Measurements from ENCODE around the gene CDYL2.

DNA sequence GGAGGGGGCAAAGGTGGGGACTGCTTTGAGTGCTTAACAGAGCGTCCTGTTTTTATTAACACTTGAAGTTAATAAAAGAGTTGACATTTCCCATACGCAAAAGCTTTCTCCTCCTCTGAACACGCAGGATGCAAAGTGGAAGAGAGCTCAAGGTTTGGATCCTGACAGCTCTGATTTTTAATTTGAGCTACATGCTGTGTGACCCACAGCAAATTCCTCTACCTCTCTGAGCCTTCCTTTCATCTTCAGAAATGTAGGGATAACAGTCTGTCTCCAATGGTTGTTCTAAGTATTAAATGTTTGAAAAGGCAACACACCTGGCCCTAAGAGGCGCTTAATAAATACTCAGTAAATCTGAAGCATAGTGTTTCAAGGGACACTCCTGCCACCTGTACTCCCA is 93.0 kb downstream of the CDYL2 start:
- TF ChIP-seq, protein P1, sequence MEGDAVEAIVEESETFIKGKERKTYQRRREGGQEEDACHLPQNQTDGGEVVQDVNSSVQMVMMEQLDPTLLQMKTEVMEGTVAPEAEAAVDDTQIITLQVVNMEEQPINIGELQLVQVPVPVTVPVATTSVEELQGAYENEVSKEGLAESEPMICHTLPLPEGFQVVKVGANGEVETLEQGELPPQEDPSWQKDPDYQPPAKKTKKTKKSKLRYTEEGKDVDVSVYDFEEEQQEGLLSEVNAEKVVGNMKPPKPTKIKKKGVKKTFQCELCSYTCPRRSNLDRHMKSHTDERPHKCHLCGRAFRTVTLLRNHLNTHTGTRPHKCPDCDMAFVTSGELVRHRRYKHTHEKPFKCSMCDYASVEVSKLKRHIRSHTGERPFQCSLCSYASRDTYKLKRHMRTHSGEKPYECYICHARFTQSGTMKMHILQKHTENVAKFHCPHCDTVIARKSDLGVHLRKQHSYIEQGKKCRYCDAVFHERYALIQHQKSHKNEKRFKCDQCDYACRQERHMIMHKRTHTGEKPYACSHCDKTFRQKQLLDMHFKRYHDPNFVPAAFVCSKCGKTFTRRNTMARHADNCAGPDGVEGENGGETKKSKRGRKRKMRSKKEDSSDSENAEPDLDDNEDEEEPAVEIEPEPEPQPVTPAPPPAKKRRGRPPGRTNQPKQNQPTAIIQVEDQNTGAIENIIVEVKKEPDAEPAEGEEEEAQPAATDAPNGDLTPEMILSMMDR (IDR thresholded peaks at IDR 0.05) = no peak
- TF ChIP-seq POLR2A (IDR thresholded peaks at IDR 0.05) = no peak
